Suprapubic skin (tissue), 4 donors: ENCODE results near the gene PGLYRP2. TPM values are rescaled to one million over a fixed set of nuclear protein-coding genes. Genes with fewer than 3 reads are reported as not detected.

Experiments used
- DNase-seq, 2 donors: peaks; one replicate each; pipeline ENCODE4 v3.0.0-alpha.2; 2019; ENCODE audit warnings: low spot score in 2 of 2
- H3K27ac ChIP-seq: fragments of 200-600 bp; sonication (generic); one replicate; pipeline ENCODE4 v1.5.1; 2019
- H3K27me3 ChIP-seq: fragments of 200-600 bp; sonication (generic); one replicate; pipeline ENCODE4 v1.5.1; 2019
- H3K36me3 ChIP-seq: fragments of 200-600 bp; sonication (generic); one replicate; pipeline ENCODE4 v1.5.1; 2019
- H3K4me1 ChIP-seq: fragments of 200-600 bp; sonication (generic); one replicate; pipeline ENCODE4 v1.5.1; 2019
- H3K4me3 ChIP-seq: fragments of 200-600 bp; sonication (generic); one replicate; pipeline ENCODE4 v1.5.1; 2019; ENCODE audit warnings: mild to moderate bottlenecking
- H3K9me3 ChIP-seq: fragments of 200-600 bp; sonication (generic); one replicate; pipeline ENCODE4 v1.5.1; 2019
- EP300 ChIP-seq: sonication (generic); formaldehyde crosslinking; IDR thresholded peaks from one replicate; pipeline ENCODE4 v1.6.1; 2017; ENCODE audit warnings: antibody characterized with exemption
- POLR2A ChIP-seq, 2 donors: fragments of 450-650 bp; IDR thresholded peaks; one replicate each; pipeline ENCODE4 v1.6.1; 2017; ENCODE audit warnings: antibody characterized with exemption in 2 of 2, mild to moderate bottlenecking in 2 of 2, moderate library complexity in 2 of 2
- POLR2AphosphoS5 ChIP-seq, 3 donors: sonication (generic); formaldehyde crosslinking; IDR thresholded peaks; one replicate each; pipeline ENCODE4 v1.6.1; 2017; ENCODE audit warnings: antibody characterized with exemption in 3 of 3
- WGBS: methylation state at CpG from one replicate; pipeline ENCODE4 v1.1.5; 2018; 5-methylcytosine and 5-hydroxymethylcytosine counted together
- total RNA-seq, 4 donors: library from RNA; depleted of rRNA; stranded (reverse); fragments of >200 nt; gene quantifications; one replicate each; pipeline ENCODE4 v1.1.0, GENCODE V29; 2016
- TF ChIP-seq, protein P1 (sequence below), 2 donors: fragments of 200-600 bp in 1 of 2; fragments of 450-650 bp in 1 of 2; sonication (generic) in 1 of 2; IDR thresholded peaks; one replicate each; pipeline ENCODE4 v1.5.1; 2016 to 2019; ENCODE audit warnings: antibody characterized with exemption in 2 of 2, mild to moderate bottlenecking in 1 of 2, moderate library complexity in 1 of 2

PGLYRP2 gene
- total RNA-seq, 4 donors from 2014 or later, result 0.21 TPM; not detected in 3

DNA sequence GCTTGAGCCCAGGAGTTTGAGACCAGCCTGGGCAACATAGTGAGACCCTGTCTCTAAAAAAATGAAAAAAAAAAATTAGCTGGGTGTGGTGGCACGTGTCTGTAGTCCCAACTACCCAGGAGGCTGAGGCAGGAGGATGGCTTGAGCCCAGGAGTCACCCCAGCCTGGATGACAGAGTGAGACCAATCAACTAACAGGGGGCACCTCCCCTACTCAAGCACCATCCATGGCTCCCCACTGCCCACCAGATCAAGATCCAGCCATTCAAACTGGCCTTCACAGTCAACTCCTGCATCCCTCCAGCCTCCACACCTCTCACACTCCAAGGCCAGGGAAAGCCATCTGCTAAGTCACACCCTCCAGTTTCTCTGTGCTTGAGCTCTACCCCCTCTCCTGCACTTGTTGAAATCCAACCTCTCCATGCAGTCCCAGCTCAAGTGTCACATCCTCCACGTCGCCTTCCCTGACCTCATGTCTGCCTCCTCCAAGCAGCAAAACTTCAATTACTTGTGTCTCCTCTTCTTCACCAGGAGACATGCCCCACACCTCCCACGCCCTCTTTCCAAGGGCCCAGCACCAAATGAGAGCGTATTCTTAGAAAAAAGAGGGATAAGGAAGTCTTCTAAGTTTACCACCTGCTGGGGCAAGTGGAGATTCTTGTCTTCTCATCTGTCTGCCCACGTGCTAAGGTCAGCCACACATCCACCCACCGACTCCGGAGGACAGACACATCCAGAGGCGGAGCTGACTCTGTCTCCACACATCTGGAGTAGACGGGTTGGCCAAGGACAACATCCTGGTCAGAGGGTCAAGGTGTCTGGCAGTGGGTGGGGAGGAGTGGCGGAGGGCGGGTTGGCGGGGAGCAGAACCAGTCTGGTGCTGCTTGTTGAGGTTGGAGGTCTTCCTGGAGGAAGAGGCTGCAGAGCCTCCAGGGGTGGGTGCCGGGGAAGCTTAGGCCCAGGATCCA lies 28.1 kb upstream of the PGLYRP2 start:
- Histone ChIP-seq H3K9me3 (no peaks in the 10 kb centered on the region), H3K36me3 (no peaks in the 10 kb centered on the region), H3K27me3 (peaks cover 43% of the 10 kb centered on the region), H3K4me3 (no peak overlapping the region), H3K4me1 (peaks cover 24% of the 10 kb centered on the region), H3K27ac (no peak overlapping the region)
- no peak for DNase-seq
- WGBS, result 67% methylated on average over 13 of the region's 14 CpGs
- TF ChIP-seq EP300, result no peak
- no peak for TF ChIP-seq POLR2AphosphoS5 (IDR thresholded peaks at IDR 0.05)
- TF ChIP-seq, protein P1, sequence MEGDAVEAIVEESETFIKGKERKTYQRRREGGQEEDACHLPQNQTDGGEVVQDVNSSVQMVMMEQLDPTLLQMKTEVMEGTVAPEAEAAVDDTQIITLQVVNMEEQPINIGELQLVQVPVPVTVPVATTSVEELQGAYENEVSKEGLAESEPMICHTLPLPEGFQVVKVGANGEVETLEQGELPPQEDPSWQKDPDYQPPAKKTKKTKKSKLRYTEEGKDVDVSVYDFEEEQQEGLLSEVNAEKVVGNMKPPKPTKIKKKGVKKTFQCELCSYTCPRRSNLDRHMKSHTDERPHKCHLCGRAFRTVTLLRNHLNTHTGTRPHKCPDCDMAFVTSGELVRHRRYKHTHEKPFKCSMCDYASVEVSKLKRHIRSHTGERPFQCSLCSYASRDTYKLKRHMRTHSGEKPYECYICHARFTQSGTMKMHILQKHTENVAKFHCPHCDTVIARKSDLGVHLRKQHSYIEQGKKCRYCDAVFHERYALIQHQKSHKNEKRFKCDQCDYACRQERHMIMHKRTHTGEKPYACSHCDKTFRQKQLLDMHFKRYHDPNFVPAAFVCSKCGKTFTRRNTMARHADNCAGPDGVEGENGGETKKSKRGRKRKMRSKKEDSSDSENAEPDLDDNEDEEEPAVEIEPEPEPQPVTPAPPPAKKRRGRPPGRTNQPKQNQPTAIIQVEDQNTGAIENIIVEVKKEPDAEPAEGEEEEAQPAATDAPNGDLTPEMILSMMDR (IDR thresholded peaks at IDR 0.05), result no peak
- no peak for TF ChIP-seq POLR2A (IDR thresholded peaks at IDR 0.05)

DNA sequence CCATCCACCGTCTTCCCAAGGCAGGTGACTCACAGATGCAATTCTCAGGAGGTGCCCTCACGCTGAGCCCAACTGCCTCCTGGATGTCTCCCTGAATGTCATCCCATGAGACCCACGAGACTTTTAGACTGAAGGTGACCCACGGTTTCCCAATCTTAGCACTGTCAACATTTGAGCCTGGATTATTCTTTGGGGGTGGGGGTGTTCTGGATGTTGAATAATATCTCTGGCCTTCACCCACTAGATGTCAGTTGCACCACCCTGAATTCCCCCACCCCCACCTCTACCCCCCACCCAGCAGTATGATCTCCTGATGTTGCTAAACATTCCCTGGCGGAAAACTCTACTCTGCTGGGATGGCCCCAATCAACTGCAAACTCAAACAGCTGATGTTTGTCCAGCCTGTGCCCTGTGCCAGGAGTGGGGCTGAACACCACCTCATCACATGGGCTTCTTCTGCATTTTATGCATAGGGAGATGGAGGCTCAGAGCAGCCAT lies 26.8 kb upstream of the PGLYRP2 start:
- no peak for DNase-seq
- WGBS, result 67% methylated on average over 5 of the region's 5 CpGs
- TF ChIP-seq POLR2AphosphoS5 (IDR thresholded peaks at IDR 0.05) (no peak), POLR2A (IDR thresholded peaks at IDR 0.05) (no peak), EP300 (no peak)
- TF ChIP-seq, protein P1 (IDR thresholded peaks at IDR 0.05), result no peak

DNA sequence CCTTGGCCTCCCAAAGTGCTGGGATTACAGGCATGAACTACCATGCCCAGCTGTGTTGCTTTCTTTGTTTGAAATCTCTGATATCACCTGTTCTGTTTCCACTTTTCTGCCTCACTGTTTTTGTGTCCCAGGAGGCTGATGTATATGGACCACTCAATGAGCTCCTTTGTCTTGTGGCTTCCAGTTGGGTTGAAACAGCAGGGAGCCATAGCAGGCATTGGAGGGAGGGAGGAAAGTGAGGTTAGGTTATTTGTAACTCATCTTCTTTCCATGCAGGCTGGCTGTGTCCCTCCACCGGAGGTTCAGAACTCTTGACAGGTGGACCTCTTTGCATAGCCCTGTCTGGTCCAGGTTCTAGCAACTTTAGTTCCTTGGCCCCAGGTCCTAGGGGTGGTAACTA lies 23.0 kb upstream of the PGLYRP2 start:
- H3K27me3 ChIP-seq, result peaks cover 22% of the 10 kb centered on the region
- H3K36me3 ChIP-seq, result no peaks in the 10 kb centered on the region
- H3K4me3 ChIP-seq, result no peak overlapping the region
- no peaks in the 10 kb centered on the region for H3K9me3 ChIP-seq
- no peak overlapping the region for H3K27ac ChIP-seq
- no peaks in the 10 kb centered on the region for H3K4me1 ChIP-seq
- WGBS, result 67% methylated on average over 1 of the region's 1 CpG
- no peak for DNase-seq
- TF ChIP-seq POLR2A (IDR thresholded peaks at IDR 0.05) (no peak), POLR2AphosphoS5 (IDR thresholded peaks at IDR 0.05) (no peak), EP300 (no peak)
- TF ChIP-seq, protein P1 (IDR thresholded peaks at IDR 0.05), result no peak

More for the DNA sequence above, 26.8 kb upstream of the PGLYRP2 start:
- H3K4me1 ChIP-seq, result peaks cover 24% of the 10 kb centered on the region
- H3K27me3 ChIP-seq, result peaks cover 43% of the 10 kb centered on the region
- no peaks in the 10 kb centered on the region for H3K36me3 ChIP-seq
- no peaks in the 10 kb centered on the region for H3K9me3 ChIP-seq
- no peak overlapping the region for H3K4me3 ChIP-seq
- H3K27ac ChIP-seq, result no peak overlapping the region

DNA sequence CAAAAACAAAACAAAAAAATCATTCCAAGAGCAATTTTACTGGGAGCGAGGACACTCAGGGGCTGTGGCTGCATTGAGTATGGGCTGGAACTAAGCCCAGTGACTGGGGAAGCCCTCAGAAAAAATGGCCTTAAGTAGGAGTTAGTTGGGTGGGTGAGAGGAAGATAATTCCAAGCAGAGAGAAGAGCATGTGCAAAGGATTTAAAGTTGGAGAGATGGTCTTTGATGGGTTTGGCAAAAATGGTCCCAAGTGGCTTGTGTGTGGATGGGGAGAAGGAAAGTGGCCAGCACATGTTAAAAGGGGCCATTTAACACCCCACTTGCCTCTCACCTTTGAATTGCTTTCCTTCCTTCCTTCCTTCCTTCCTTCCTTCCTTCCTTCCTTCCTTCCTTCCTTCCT lies 22.3 kb upstream of the PGLYRP2 start:
- 57% methylated on average over 1 of the region's 1 CpG for WGBS
- no peaks in the 10 kb centered on the region for H3K4me1 ChIP-seq
- DNase-seq, result no peak
- no peak for TF ChIP-seq POLR2AphosphoS5 (IDR thresholded peaks at IDR 0.05)
- TF ChIP-seq POLR2A (IDR thresholded peaks at IDR 0.05), result no peak
- no peak for TF ChIP-seq EP300
- TF ChIP-seq, protein P1 (IDR thresholded peaks at IDR 0.05), result no peak
- H3K4me3 ChIP-seq, result no peak overlapping the region
- peaks cover 20% of the 10 kb centered on the region for H3K27me3 ChIP-seq
- no peaks in the 10 kb centered on the region for H3K9me3 ChIP-seq
- no peaks in the 10 kb centered on the region for H3K36me3 ChIP-seq
- no peak overlapping the region for H3K27ac ChIP-seq

DNA sequence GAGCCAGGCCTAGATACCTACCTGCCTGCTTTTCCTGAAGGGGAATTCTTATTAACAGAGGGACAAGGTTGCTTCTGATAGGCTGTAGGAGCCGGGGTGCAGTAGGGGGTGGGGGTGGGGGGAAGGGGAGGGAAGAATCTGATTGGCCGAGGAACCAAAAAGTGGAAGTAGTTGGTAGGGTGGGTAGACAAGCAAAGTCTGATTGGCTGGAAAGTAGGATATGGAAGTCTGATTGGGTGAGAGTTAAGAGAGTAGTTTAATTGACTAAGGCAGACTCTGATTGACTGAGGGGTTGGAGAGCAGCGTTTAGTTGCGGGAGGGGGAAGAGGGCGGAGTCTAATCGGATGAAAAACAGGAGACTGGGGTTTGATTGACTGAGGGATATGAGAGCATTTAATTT lies 19.6 kb upstream of the PGLYRP2 start:
- DNase-seq, result no peak
- WGBS, result 54% methylated on average over 6 of the region's 6 CpGs
- TF ChIP-seq, protein P1 (IDR thresholded peaks at IDR 0.05), result no peak
- TF ChIP-seq POLR2AphosphoS5 (IDR thresholded peaks at IDR 0.05), result no peak
- no peak for TF ChIP-seq POLR2A (IDR thresholded peaks at IDR 0.05)
- TF ChIP-seq EP300, result no peak
- Histone ChIP-seq H3K9me3 (no peaks in the 10 kb centered on the region), H3K36me3 (no peaks in the 10 kb centered on the region), H3K27me3 (peaks cover 10% of the 10 kb centered on the region), H3K4me1 (no peaks in the 10 kb centered on the region), H3K4me3 (no peak overlapping the region), H3K27ac (no peak overlapping the region)
